GM23338 (cell line): ENCODE data around the gene TMEM271. TPM values are rescaled to one million over a fixed set of nuclear protein-coding genes. Genes with fewer than 3 reads are reported as not detected.

Experiments used
- ATAC-seq: fragments of 200-7000 bp; cut with Tn5 transposase; 3 replicates; pipeline ENCODE4 v1.9.1; 2020
- DNase-seq: peaks from one replicate; pipeline ENCODE4 v3.0.0-alpha.2; 2015; ENCODE audit warnings: low spot score
- H2AFZ ChIP-seq: fragments of 200-600 bp; sonication (generic); 2 replicates; pipeline ENCODE4 v1.8.0; 2016; ENCODE audit warnings: antibody characterized with exemption, mild to moderate bottlenecking, moderate library complexity
- H3F3A ChIP-seq: fragments of 200-600 bp; sonication (generic); replicated peaks from 2 replicates; pipeline ENCODE4 v1.8.0; 2017; ENCODE audit warnings: antibody characterized with exemption, mixed run types, low read depth
- H3K27ac ChIP-seq: fragments of 200-600 bp; sonication (generic); 2 replicates; pipeline ENCODE4 v1.6.1; 2016; ENCODE audit warnings: low read depth
- H3K27me3 ChIP-seq: fragments of 200-600 bp; sonication (generic); 2 replicates; pipeline ENCODE4 v1.8.0; 2016; ENCODE audit warnings: mild to moderate bottlenecking, mixed run types, moderate library complexity; ENCODE audit not compliant: insufficient read depth
- H3K36me3 ChIP-seq: fragments of 200-600 bp; sonication (generic); 2 replicates; pipeline ENCODE4 v1.8.0; 2016; ENCODE audit warnings: mild to moderate bottlenecking; ENCODE audit not compliant: insufficient read depth
- H3K4me1 ChIP-seq: fragments of 200-600 bp; sonication (generic); 2 replicates; pipeline ENCODE4 v1.8.0; 2016; ENCODE audit warnings: mild to moderate bottlenecking, moderate library complexity; ENCODE audit not compliant: insufficient read depth
- H3K4me2 ChIP-seq: fragments of 200-600 bp; sonication (generic); 2 replicates; pipeline ENCODE4 v1.7.1; 2017; ENCODE audit warnings: mixed run types
- H3K4me3 ChIP-seq: fragments of 200-600 bp; sonication (generic); 2 replicates; pipeline ENCODE4 v1.6.1; 2016; ENCODE audit warnings: mixed run types
- H3K79me2 ChIP-seq: fragments of 200-600 bp; sonication (generic); replicated peaks from 2 replicates; pipeline ENCODE4 v1.8.0; 2017; ENCODE audit warnings: mild to moderate bottlenecking; ENCODE audit not compliant: insufficient read depth
- H3K9me2 ChIP-seq: fragments of 200-600 bp; sonication (generic); 2 replicates; pipeline ENCODE4 v1.8.0; 2017; ENCODE audit not compliant: insufficient read depth
- H4K20me1 ChIP-seq: fragments of 200-600 bp; sonication (generic); replicated peaks from 2 replicates; pipeline ENCODE4 v1.8.0; 2017; ENCODE audit warnings: mild to moderate bottlenecking; ENCODE audit not compliant: insufficient read depth
- H3K27ac Mint-ChIP-seq: 2 replicates; pipeline ENCODE4 v1.8.0; 2020; ENCODE audit warnings: inconsistent platforms, mild to moderate bottlenecking, moderate library complexity, mixed read lengths
- H3K27me3 Mint-ChIP-seq: 3 replicates; pipeline ENCODE4 v1.8.0; 2022; ENCODE audit warnings: low read depth, mild to moderate bottlenecking, moderate library complexity, mixed read lengths, inconsistent platforms; ENCODE audit not compliant: insufficient read depth, poor library complexity
- H3K36me3 Mint-ChIP-seq: 3 replicates; pipeline ENCODE4 v1.8.0; 2021; ENCODE audit warnings: low read depth, mild to moderate bottlenecking, inconsistent platforms, moderate library complexity, mixed read lengths
- H3K4me1 Mint-ChIP-seq: 3 replicates; pipeline ENCODE4 v1.8.0; 2020; ENCODE audit warnings: mild to moderate bottlenecking, inconsistent platforms, mixed read lengths
- H3K4me3 Mint-ChIP-seq: 3 replicates; pipeline ENCODE4 v1.8.0; 2021; ENCODE audit warnings: moderate library complexity, mild to moderate bottlenecking, inconsistent platforms, mixed read lengths
- H3K9me3 Mint-ChIP-seq: 3 replicates; pipeline ENCODE4 v1.8.0; 2020; ENCODE audit warnings: moderate library complexity, mild to moderate bottlenecking, inconsistent platforms, mixed read lengths
- CREB1 ChIP-seq: fragments of 250-450 bp; sonication (Bioruptor Pico); IDR thresholded peaks from 2 replicates; pipeline ENCODE4 v1.5.0; 2020; ENCODE audit warnings: low read depth, mild to moderate bottlenecking, moderate library complexity
- CTCF ChIP-seq, 2 experiments: fragments of 200-600 bp in 1 of 2; sonication (generic) in 1 of 2; conservative IDR thresholded peaks; 2 replicates each; pipeline versions ENCODE4 v1.5.1 to v1.6.1; 2016 to 2017; ENCODE audit warnings: antibody characterized with exemption in 2 of 2, low read depth in 2 of 2, mild to moderate bottlenecking in 2 of 2, moderate library complexity in 1 of 2
- ETS1 ChIP-seq: IDR thresholded peaks from 2 replicates; pipeline ENCODE4 v1.6.1; 2016; ENCODE audit warnings: antibody characterized with exemption
- EZH2 ChIP-seq: fragments of 200-600 bp; sonication (generic); IDR thresholded peaks from one replicate; pipeline ENCODE4 v1.8.0; 2017; ENCODE audit warnings: antibody characterized with exemption, mild to moderate bottlenecking, low read depth; ENCODE audit not compliant: unreplicated experiment
- EZH2phosphoT487 ChIP-seq: fragments of 200-600 bp; sonication (generic); IDR thresholded peaks from one replicate; pipeline ENCODE4 v1.8.1; 2018; ENCODE audit warnings: antibody characterized with exemption; ENCODE audit not compliant: unreplicated experiment
- JUNB ChIP-seq: IDR thresholded peaks from one replicate; pipeline ENCODE4 v1.6.1; 2016; ENCODE audit warnings: antibody characterized with exemption; ENCODE audit not compliant: unreplicated experiment
- NANOG ChIP-seq: IDR thresholded peaks from 2 replicates; pipeline ENCODE4 v1.6.1; 2016; ENCODE audit warnings: antibody characterized with exemption, borderline replicate concordance
- POLR2AphosphoS5 ChIP-seq: IDR thresholded peaks from 2 replicates; pipeline ENCODE4 v1.6.1; 2016; ENCODE audit warnings: antibody characterized with exemption, low read depth
- REST ChIP-seq: IDR thresholded peaks from one replicate; pipeline ENCODE4 v1.6.1; 2018; ENCODE audit warnings: antibody characterized with exemption; ENCODE audit not compliant: unreplicated experiment
- STAT1 ChIP-seq: IDR thresholded peaks from one replicate; pipeline ENCODE4 v1.6.1; 2016; ENCODE audit warnings: antibody characterized with exemption; ENCODE audit not compliant: unreplicated experiment
- ZNF114 ChIP-seq: fragments of 250-450 bp; sonication (Bioruptor Pico); IDR thresholded peaks from 2 replicates; pipeline ENCODE4 v1.5.0; 2020; ENCODE audit warnings: mild to moderate bottlenecking, moderate library complexity
- ZNF331 ChIP-seq: fragments of 250-450 bp; sonication (Bioruptor Pico); IDR thresholded peaks from 2 replicates; pipeline ENCODE4 v1.5.0; 2020; ENCODE audit warnings: low read depth, mild to moderate bottlenecking, moderate library complexity
- ZNF462 ChIP-seq: fragments of 250-450 bp; sonication (Bioruptor Pico); IDR thresholded peaks from 2 replicates; pipeline ENCODE4 v1.5.0; 2020; ENCODE audit warnings: mild to moderate bottlenecking, moderate library complexity
- polyA plus RNA-seq: library from polyadenylated mRNA; unstranded; fragments of >200 nt; fragmentation: Nextera tagmentation; extraction: Ambion mirVana; gene quantifications from 2 replicates; pipeline ENCODE4 v1.2.1, GENCODE V29; 2016
- total RNA-seq: library from RNA; depleted of rRNA; stranded (reverse); fragments of >200 nt; shearing (Covaris generic); gene quantifications from 2 replicates; pipeline ENCODE4 v1.2.3, GENCODE V29; 2014

The TMEM271 gene
- total and polyA plus RNA-seq, 2 experiments from 2014 or later, result 0.11 TPM; not detected in 1

- Histone ChIP-seq H3K4me2 (no peak overlapping the region), H2AFZ (no peak overlapping the region), H3K27me3 (no peaks in the 10 kb centered on the region), H3K79me2 (no peaks in the 10 kb centered on the region), H3K36me3 (0 out of 2 replicates have a peak, but pooled peaks cover 4% of the 10 kb centered on the region), H4K20me1 (no peaks in the 10 kb centered on the region), H3K9me2 (no peaks in the 10 kb centered on the region), H3K4me3 (no peak overlapping the region), H3K27ac (no peak overlapping the region), H3F3A (no peaks in the 10 kb centered on the region), H3K4me1 (no peaks in the 10 kb centered on the region)
- Mint-ChIP-seq H3K27me3 (peaks cover 5% of the 10 kb centered on the region), H3K9me3 (peaks cover 32% of the 10 kb centered on the region), H3K4me1 (no peaks in the 10 kb centered on the region), H3K27ac (no peak overlapping the region), H3K4me3 (no peak overlapping the region), H3K36me3 (no peaks in the 10 kb centered on the region; the same call in 2 of the 3 replicates)
- no peak for ATAC-seq
- TF ChIP-seq NANOG (no peak), CREB1 (no peak), CTCF (conservative IDR thresholded peaks at IDR 0.05; ENCODE audit: low read depth in 2 of 2) (no peak), POLR2AphosphoS5 (no peak), STAT1 (no peak), ZNF462 (CRISPR knock-in tag) (no peak), ZNF331 (CRISPR knock-in tag) (no peak), EZH2 (no peak), ZNF114 (CRISPR knock-in tag) (no peak), JUNB (no peak), ETS1 (no peak), EZH2phosphoT487 (no peak), REST (no peak)
- DNase-seq, result no peak
Observed at GRCh38 chr4:552019-552418, 24.1 kb downstream of the TMEM271 start.
